GM19455 (cell line): Measurements from ENCODE around the gene BAZ2B.
A peak's percentile ranks its signal among the peaks of the same experiment; 100 is the strongest.

Experiments used
- ATAC-seq: cut with Tn5 transposase; IDR thresholded peaks from one replicate; pipeline ENCODE4 v1.9.1; 2021; ENCODE audit not compliant: unreplicated experiment

BAZ2B gene

GRCh38 chr2:159349674-159350299 lies 266.6 kb downstream of the BAZ2B start:
- ATAC-seq = no peak

DNA sequence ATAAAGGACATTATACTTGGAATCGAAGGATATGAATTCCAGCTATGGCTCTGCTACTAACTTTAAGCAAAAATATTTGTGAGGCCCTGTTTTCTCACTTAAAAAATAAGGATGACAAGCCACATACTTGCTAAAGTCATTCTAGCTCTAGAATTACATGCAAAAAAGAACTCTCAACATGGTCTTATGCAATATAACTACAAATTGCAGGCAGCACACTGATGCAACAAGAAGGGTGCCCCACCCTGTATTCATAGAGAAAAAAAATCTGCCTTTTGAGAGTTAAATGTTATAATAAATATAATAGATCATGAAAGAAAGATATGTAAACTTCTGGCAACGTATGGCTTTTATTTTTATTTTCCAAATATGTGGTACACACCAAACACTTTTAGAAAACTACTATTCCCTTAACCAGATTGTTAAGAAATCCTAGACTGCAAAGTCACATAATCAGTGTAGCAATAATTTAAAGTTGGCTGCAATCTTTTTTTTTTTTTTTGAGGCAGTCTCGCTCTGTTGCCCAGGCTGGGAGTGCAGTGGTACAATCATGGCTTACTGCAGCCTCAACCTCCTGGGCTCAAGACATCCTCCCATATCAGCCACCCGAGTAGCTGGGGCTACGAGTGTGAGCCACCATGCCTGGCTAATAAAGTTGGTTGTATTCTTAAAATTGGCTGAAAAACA lies 289.6 kb downstream of the BAZ2B start:
- ATAC-seq = no peak

DNA sequence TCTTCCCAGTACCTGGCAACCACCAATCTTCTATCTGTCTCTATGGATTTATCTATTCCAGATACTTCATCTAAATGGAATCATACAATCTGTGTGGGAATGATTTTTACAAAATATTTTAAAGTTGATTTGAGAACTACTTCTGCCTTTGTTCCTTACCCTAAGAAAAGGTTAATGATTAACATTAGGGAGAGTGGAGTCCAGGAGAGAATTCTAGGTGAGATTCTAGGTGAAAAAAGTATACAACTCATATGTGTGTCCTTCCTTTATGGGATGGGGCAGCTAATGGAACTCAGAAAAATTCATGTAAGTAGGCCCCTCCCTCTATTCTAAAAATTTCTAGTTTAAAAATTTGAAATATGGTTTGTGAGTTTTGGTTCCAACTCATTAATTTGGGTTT lies 293.9 kb downstream of the BAZ2B start:
- ATAC-seq = no peak

DNA sequence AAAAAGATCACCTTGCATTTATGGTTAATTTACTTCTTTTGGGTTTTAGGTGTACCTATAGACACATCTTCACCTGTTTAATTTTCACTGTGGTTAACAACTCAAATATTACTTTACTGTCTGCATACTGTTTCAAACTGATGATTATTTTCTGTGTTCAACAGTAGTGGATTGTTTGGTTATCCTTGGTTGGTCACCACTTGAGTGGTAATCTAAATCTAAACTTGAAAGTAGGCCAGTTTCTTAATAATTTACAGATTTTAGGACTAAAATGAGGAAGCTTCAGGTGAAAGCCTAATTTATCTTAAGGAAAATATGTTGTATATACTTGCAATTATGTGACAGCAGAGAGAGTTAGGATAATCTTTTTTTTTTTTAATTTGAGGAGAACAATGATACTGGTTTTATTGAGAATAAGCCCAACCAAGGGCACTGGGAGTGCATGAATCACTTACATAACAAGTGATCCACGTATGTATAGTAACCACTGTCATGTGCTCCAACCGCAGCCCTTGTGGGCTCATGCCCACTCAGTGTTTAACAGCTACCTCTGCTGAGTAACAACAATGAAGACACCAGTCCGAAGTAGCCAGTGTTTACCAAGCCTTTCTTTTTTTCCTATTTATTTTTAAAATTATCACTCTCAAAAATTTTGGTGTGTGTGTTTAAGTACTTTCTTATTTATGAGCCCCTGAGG lies 298.8 kb downstream of the BAZ2B start:
- ATAC-seq = no peak

GRCh38 chr2:159307942-159308341 lies 308.4 kb downstream of the BAZ2B start:
- ATAC-seq = no peak

GRCh38 chr2:159300586-159300985 lies 315.8 kb downstream of the BAZ2B start:
- no peak for ATAC-seq

DNA sequence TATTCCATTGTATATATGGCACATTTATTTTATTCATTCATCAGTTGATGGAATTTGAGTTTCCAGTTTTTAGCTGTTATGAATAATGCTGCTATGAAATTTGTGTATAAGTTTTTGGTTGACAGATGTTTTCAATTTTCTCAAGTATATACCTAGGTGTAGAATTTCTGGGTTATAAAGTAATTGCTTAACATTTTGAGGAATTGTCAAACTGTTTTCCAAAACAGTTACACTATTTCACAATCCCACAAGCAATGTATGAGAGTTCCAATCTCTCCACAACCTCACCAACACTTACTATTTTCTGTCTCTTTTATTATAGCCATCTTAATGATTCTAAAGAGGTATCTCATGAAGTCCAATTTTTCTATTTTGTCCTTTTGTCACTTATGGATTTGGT lies 317.4 kb downstream of the BAZ2B start:
- ATAC-seq = no peak

- ATAC-seq = no peak
These were observed 319.2 kb downstream of the BAZ2B start for GRCh38 chr2:159297042-159297707.

DNA sequence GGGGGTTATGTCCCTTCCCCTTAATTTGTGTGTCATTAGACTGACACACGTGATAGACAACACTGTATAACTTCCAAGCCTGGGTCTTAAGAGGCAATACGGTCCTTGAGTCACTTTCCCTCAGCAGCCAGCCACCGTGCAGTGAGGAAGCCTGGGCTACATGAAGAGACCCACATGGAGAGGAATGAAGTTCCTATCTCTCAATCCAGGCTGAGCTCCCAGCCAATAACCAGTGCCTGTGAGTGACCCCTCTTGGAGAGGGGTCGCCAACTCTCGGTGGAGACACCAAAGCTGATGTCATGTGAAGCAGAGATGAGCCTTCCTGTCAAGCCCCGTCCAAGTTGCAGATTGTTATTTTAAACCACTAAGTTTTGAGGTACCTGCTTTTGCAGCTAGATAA lies 324.2 kb downstream of the BAZ2B start:
- no peak for ATAC-seq

- ATAC-seq = no peak
These were observed 325.9 kb downstream of the BAZ2B start for GRCh38 chr2:159290289-159290907.

DNA sequence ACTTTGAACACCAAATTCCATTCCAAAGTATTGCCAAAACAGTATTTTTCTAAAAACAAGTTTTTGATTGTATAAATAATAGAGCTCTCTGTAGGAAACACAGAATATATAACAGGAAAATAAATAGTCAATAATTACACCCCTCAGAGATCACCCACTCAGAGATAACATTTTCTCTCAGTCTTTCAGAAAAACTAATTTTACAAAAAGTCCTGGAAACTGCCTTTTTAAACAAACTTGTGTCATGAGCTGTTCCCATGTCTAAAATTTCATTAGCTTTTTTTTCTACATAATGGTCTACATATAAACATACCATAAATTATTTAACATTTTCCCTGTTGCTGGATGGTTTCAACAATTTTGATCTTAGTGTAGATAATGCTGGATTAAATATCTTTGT lies 328.6 kb downstream of the BAZ2B start:
- ATAC-seq = no peak

GRCh38 chr2:159286709-159287441 lies 329.5 kb downstream of the BAZ2B start:
- ATAC-seq = peak; percentile 96

DNA sequence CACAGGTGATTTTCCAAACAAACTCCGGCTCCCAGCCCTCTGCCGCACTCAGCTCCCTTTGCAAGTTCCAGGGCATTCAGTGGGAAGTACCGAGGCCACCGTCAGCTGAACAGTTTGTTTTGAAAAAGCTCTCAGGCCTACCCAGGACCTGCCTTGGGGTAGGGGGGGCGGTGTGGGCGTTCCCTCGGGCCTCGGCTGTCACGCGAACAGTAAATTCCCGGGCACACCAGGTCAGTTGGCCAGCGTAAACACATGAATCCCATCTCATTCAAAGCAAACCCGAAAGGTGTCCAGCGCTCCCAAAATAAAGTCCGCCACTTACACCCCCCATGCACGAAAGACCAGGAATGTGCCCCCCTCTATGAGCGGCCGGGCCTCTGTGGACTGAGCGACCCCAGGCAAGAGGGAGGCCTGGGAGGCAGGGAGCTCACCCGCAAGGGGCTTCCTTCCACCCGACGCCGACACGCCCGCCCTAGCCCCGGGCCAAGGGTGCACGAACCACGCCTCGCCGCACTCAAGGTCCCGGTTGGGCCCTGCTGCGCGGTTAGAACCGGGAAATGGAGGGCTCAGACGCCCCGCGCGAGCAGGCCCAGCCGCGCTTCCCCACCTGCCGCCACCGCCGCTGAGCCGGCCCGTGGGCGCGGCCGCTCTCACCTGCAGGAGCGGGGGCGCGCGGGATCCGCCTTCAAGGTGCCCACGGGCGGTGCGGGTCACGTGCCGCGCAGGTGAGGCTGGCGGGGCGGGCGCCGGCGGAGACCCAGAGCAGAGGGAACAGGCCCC lies 330.2 kb downstream of the BAZ2B start, which contains the start of gene WDSUB1:
Gene WDSUB1 (minus strand): TSS at position 775 of the 780 bp plus-strand sequence. CDS start 3,634 bp downstream, outside the sequence.
- ATAC-seq = peak; percentile 39

DNA sequence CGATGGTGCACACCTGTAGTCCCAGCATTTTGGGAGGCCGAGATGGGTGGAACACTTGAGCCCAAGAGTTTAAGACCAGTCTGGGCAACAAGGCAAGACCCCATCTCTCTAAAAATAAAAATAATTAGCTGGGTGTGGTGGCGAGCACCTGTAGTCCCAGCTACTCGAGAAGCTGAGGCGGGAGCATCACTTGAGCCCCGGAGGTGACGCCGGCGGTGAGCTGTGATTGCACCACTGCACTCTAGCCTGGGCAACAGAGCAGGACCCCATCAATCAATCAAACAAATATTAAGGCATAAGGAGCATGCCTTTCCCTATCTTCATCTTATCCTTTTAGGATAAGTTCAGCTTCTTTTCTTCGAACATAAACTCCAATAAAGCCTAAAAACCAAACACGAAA lies 330.9 kb downstream of the BAZ2B start:
- ATAC-seq = no peak

DNA sequence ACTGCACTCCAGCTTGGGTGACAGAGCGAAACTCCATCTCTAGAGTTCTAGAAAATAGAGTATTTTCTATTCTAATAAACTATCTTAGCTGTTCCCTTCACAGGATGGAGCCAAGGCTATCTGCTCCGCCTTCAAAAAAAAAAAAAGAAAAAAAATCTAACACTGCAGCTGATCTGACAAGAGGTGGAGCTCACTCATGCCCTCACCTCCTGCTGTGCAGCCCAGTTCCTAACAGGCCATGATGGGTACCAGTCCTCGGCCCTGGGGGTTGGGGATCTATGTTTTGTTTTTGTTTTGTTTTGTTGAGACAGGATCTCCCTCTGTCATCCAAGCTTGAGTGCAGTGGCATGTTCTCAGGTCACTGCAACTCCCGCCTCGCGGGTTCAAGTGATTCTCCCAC lies 332.8 kb downstream of the BAZ2B start:
- no peak for ATAC-seq

GRCh38 chr2:159281002-159281401 lies 335.3 kb downstream of the BAZ2B start:
- ATAC-seq = no peak

DNA sequence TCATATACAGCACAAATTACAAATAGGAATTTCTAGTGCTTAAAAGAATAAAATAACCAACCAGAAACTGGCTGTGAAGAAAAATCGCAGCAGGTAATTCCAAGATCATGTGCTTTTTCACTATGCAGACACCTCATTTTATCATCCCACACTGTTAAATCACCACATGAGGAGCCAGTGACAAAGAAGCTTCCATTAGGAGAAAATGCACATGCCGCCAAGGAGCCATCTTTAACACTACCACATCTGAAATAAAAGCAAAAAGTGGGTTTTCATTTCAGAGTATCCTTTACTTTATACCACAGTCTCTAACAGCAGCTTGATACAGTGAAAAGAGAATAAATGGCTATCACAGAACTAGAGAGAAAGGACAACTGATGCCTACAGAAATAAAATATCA lies 336.6 kb downstream of the BAZ2B start:
- no peak for ATAC-seq

DNA sequence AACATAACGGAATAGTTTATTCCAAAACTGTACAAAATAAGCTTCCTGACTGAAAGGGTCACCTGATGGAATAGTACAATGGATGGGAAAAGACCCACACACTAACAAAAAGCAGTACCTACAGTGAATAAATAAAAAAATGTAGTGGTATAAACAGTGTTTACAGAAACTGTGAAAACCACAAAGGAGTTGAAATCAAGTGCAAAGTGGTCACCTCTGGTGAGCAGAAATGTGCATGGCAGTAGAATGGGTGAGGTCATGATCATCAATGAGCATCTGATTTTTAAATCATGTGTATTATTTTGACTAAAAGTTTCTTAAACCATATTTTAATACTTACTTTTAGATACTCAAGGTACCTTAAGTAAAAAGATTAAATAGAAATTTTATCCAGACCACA lies 341.2 kb downstream of the BAZ2B start:
- no peak for ATAC-seq

DNA sequence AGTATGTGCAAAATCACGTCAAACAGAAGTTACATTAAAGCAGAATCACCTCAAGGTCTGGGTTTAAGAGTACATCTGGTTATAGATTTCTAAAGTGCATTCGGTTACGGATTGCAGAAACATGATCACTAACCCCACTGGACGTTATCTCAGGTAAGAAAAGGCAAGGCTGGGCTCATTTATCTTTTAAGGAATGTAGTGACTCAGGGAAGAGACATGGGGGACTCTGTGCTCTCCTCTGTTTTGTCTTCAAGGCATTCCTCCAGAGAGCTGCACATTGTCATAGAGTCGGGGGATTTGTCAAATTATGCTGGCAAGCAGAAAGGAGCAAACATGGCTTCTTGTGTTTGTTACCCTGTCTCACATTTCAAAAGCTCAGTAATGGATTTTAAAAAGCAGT lies 344.2 kb downstream of the BAZ2B start:
- no peak for ATAC-seq
